Thyroid gland (tissue), 4 donors: ENCODE measurements around the gene PIWIL1.

Source experiments
- POLR2A ChIP-seq, 2 donors: fragments of 450-650 bp; IDR thresholded peaks; one replicate each; pipeline ENCODE4 v1.6.1; 2017; ENCODE audit warnings: antibody characterized with exemption in 2 of 2, mild to moderate bottlenecking in 2 of 2, moderate library complexity in 1 of 2
- TF ChIP-seq, protein P1 (sequence below), 6 experiments: fragments of 200-600 bp in 3 of 6; fragments of 450-650 bp in 3 of 6; sonication (generic) in 3 of 6; IDR thresholded peaks; one replicate each; pipeline ENCODE4 v1.5.1; 2016 to 2019; ENCODE audit warnings: antibody characterized with exemption in 6 of 6, mild to moderate bottlenecking in 2 of 6, inconsistent platforms in 1 of 6, moderate library complexity in 1 of 6

GRCh38 chr12:130298322-130299021 lies 39.2 kb upstream of the PIWIL1 start:
- TF ChIP-seq, protein P1, sequence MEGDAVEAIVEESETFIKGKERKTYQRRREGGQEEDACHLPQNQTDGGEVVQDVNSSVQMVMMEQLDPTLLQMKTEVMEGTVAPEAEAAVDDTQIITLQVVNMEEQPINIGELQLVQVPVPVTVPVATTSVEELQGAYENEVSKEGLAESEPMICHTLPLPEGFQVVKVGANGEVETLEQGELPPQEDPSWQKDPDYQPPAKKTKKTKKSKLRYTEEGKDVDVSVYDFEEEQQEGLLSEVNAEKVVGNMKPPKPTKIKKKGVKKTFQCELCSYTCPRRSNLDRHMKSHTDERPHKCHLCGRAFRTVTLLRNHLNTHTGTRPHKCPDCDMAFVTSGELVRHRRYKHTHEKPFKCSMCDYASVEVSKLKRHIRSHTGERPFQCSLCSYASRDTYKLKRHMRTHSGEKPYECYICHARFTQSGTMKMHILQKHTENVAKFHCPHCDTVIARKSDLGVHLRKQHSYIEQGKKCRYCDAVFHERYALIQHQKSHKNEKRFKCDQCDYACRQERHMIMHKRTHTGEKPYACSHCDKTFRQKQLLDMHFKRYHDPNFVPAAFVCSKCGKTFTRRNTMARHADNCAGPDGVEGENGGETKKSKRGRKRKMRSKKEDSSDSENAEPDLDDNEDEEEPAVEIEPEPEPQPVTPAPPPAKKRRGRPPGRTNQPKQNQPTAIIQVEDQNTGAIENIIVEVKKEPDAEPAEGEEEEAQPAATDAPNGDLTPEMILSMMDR (IDR thresholded peaks at IDR 0.05) = no peak
- no peak for TF ChIP-seq POLR2A (IDR thresholded peaks at IDR 0.05)
